OCI-LY7 (cell line): ENCODE results near the gene SESN3. TPM values are rescaled to one million over a fixed set of nuclear protein-coding genes. Genes with fewer than 3 reads are reported as not detected.
"Not testable (repeated sequence)": the region's sequence is repeated elsewhere in the genome, so short reads cannot be mapped to it uniquely, and the experiment has no call there.

ENCODE experiments used
- BruUV-seq: library from RNA; stranded (reverse); fragments of 400-500 nt; replicated peaks from 2 replicates; lab custom pipeline; 2021; lab: Mats Ljungman, UMichigan
- CTCF ChIA-PET: fragments of 300-600 bp; sonication (Branson Sonifier 250); formaldehyde crosslinking; loops from one replicate; lab custom pipeline; 2022; ENCODE audit warnings: antibody characterized with exemption; ENCODE audit not compliant: unreplicated experiment; lab: Charles Lee
- POLR2A ChIA-PET: fragments of 300-600 bp; sonication (Branson Sonifier 250); formaldehyde crosslinking; loops from one replicate; lab custom pipeline; 2022; ENCODE audit warnings: antibody characterized with exemption; lab: Charles Lee
- DNase-seq: peaks from one replicate; pipeline ENCODE4 v3.0.0-alpha.2; 2015; ENCODE audit warnings: low spot score
- H2AFZ ChIP-seq: fragments of 200-600 bp; sonication (generic), shearing (Covaris generic); 2 replicates; pipeline ENCODE4 v1.6.1; 2014; ENCODE audit warnings: mild to moderate bottlenecking, antibody characterized with exemption, low read length, moderate library complexity
- H3K27ac ChIP-seq: fragments of 200-600 bp; sonication (generic); 2 replicates; pipeline ENCODE4 v1.5.1; 2014; ENCODE audit warnings: mixed run types, low read depth, mild to moderate bottlenecking, moderate library complexity, low read length, inconsistent platforms; ENCODE audit not compliant: poor library complexity, severe bottlenecking
- H3K36me3 ChIP-seq: fragments of 200-600 bp; sonication (generic); 2 replicates; pipeline ENCODE4 v1.6.1; 2014; ENCODE audit warnings: mild to moderate bottlenecking, antibody characterized with exemption, low read length, moderate library complexity, mixed read lengths; ENCODE audit not compliant: insufficient read depth
- H3K4me1 ChIP-seq: fragments of 200-600 bp; sonication (generic); 2 replicates; pipeline ENCODE4 v1.5.1; 2014; ENCODE audit warnings: mild to moderate bottlenecking, low read length; ENCODE audit not compliant: insufficient read depth, poor library complexity, severe bottlenecking
- H3K4me2 ChIP-seq: fragments of 200-600 bp; sonication (generic); 2 replicates; pipeline ENCODE4 v1.6.1; 2014; ENCODE audit warnings: mild to moderate bottlenecking, low read length
- H3K4me3 ChIP-seq: fragments of 200-600 bp; sonication (generic); 2 replicates; pipeline ENCODE4 v1.5.1; 2014; ENCODE audit warnings: mild to moderate bottlenecking, low read depth, low read length; ENCODE audit not compliant: poor library complexity, severe bottlenecking
- H3K79me2 ChIP-seq: fragments of 200-600 bp; sonication (generic); 2 replicates; pipeline ENCODE4 v1.6.1; 2016; ENCODE audit warnings: low read depth, mild to moderate bottlenecking, low read length, moderate library complexity, mixed read lengths; ENCODE audit not compliant: insufficient read depth
- H3K9me2 ChIP-seq: fragments of 200-600 bp; sonication (generic); 2 replicates; pipeline ENCODE4 v1.6.1; 2016; ENCODE audit warnings: mild to moderate bottlenecking, low read length, mixed read lengths; ENCODE audit not compliant: insufficient read depth
- H3K9me3 ChIP-seq: fragments of 200-600 bp; sonication (generic); 2 replicates; pipeline ENCODE4 v1.6.1; 2014; ENCODE audit warnings: mild to moderate bottlenecking, mixed run types, low read length, mixed read lengths
- H4K20me1 ChIP-seq: fragments of 200-600 bp; sonication (generic); 2 replicates; pipeline ENCODE4 v1.6.1; 2014; ENCODE audit warnings: mild to moderate bottlenecking, antibody characterized with exemption, low read length, moderate library complexity, mixed read lengths; ENCODE audit not compliant: insufficient read depth
- CTCF ChIP-seq: fragments of 200-600 bp; sonication (generic); conservative IDR thresholded peaks from 2 replicates; pipeline ENCODE4 v1.5.1; 2014; ENCODE audit warnings: mild to moderate bottlenecking, antibody characterized with exemption, low read length, moderate library complexity, mixed read lengths
- EZH2phosphoT487 ChIP-seq: fragments of 200-600 bp; sonication (generic); IDR thresholded peaks from 2 replicates; pipeline ENCODE4 v1.6.1; 2018; ENCODE audit warnings: low read depth, borderline replicate concordance, mild to moderate bottlenecking, mixed run types, antibody characterized with exemption, low read length, moderate library complexity, mixed read lengths
- intact Hi-C: fragments of 100-400 bp; cut with micrococcal nuclease; formaldehyde crosslinking; loops from one replicate; pipeline ENCODE4 v1.10.0; 2022; ENCODE audit not compliant: unreplicated experiment
- total RNA-seq, 2 experiments: library from RNA; depleted of rRNA in 1 of 2; stranded (reverse); fragments of >200 nt in 1 of 2; shearing (Covaris generic) in 1 of 2; gene quantifications; 2 replicates each; pipeline ENCODE4 v1.2.3, GENCODE V29; 2014 to 2022

Gene SESN3
- total RNA-seq, 2 experiments from 2014 or later: 4.4 to 9.6 TPM

DNA sequence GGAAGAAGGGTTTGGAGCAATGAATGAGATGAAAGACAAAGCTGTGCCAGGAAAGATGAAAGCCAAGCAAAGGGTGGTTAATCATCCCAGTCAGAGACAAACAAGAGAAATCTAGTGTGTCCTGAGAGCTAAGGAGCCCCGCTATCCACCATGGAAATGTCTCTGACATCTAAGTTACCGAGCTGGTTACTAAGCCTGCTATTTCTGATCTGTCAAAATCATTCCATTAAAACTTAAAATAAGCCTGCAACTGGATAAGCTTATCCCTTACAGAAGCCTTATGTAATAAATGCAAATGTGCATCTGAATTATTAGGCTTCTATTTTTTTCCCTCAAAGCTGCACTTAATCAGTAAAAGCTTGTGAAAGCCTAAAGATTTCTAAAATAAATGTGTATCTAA is 22.1 kb upstream of the SESN3 start:
- Histone ChIP-seq H3K4me3 (no peak overlapping the region), H2AFZ (peak overlapping the region; percentile 83), H3K27ac (peak overlapping the region; percentile 85), H3K9me3 (no peaks in the 10 kb centered on the region), H3K36me3 (no peaks in the 10 kb centered on the region), H4K20me1 (no peaks in the 10 kb centered on the region), H3K4me1 (peaks cover 77% of the 10 kb centered on the region), H3K4me2 (peak overlapping the region; percentile 76), H3K79me2 (no peaks in the 10 kb centered on the region), H3K9me2 (no peaks in the 10 kb centered on the region)
- TF ChIP-seq CTCF: no peak
- no peak for TF ChIP-seq EZH2phosphoT487
- intact Hi-C loops: loop anchor here (5.0 kb wide), 1 partner anchor 161 kb away; no protein-coding TSS in a partner anchor
- ChIA-PET POLR2A (interaction anchor here (0.7 to 7.0 kb wide), 15 partner anchors 9 to 458 kb away, joined by 3 to 122 read pairs (median 6); partner anchors contain the start of genes SESN3 and SRSF8), CTCF (interaction anchor here (3.6 kb wide), 1 partner anchor 21 kb away, joined by 24 read pairs; the partner anchor contains the start of gene SESN3)
- BruUV-seq: no TSS peak
- no peak for DNase-seq

DNA sequence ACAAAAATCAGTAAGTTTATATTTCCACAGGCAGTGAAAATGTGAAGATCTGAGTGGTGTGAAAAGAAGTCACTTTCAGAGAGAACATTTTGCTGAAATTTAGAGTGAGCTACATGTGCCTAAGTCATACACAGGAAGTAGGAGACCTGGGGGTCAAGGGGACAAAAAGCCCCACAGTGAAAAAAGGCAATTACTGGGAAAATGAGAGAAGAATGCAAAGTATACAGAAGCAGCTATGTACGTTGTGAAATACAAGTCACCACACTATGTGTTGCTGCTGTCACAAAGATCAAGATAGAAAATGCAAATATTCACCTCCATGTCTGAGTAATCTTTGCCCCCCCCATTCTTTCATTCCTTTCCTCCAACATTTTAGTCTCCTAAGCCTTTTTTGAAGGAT is 21.6 kb upstream of the SESN3 start:
- H3K4me1 ChIP-seq: peaks cover 81% of the 10 kb centered on the region
- TF ChIP-seq EZH2phosphoT487: no peak
- no peak for TF ChIP-seq CTCF
- no peaks in the 10 kb centered on the region for H3K9me2 ChIP-seq
- no peak for DNase-seq
- BruUV-seq: no TSS peak
- H2AFZ ChIP-seq: peak overlapping the region; percentile 83
- no peak overlapping the region for H3K4me3 ChIP-seq
- H3K9me3 ChIP-seq: no peaks in the 10 kb centered on the region
- peak overlapping the region; percentile 76 for H3K4me2 ChIP-seq
- no peaks in the 10 kb centered on the region for H4K20me1 ChIP-seq
- POLR2A ChIA-PET: interaction anchor here (0.7 to 7.0 kb wide), 14 partner anchors 8 to 522 kb away, joined by 3 to 122 read pairs (median 6); partner anchors contain the start of genes SESN3 and SRSF8
- H3K79me2 ChIP-seq: no peaks in the 10 kb centered on the region
- CTCF ChIA-PET: no interaction called here
- no peaks in the 10 kb centered on the region for H3K36me3 ChIP-seq
- intact Hi-C loops: loop anchor here (5.0 kb wide), 1 partner anchor 160 kb away; no protein-coding TSS in a partner anchor
- no peak overlapping the region for H3K27ac ChIP-seq

DNA sequence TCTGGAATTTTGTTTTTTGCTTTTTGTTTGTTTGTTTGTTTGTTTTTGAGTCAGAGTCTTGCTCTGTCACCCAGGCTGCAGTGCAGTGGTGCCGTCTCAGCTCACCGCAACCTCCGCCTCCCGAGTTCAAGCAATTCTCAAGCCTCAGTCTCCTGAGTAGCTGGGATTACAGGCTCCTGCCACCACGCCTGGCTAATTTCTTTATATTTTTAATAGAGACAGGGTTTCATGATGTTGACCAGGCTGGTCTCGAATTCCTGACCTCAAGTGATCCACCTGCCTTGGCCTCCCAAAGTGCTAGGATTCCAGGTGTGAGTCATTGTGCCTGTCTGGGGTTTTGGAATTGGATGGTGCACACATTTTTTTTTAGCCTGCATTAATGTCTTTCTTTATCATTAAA is 20.9 kb upstream of the SESN3 start:
- H3K36me3 ChIP-seq, H3K9me2 ChIP-seq, BruUV-seq, H4K20me1 ChIP-seq, H3K4me3 ChIP-seq, H3K27ac ChIP-seq, CTCF ChIA-PET, H3K9me3 ChIP-seq, H3K79me2 ChIP-seq, DNase-seq: not testable (repeated sequence)
- intact Hi-C loops: loop anchor here (5.0 kb wide), 1 partner anchor 160 kb away; no protein-coding TSS in a partner anchor
- POLR2A ChIA-PET: interaction anchor here (0.7 to 7.0 kb wide), 8 partner anchors 8 to 523 kb away, joined by 3 to 122 read pairs (median 6); partner anchors contain the start of gene SESN3
- Histone ChIP-seq H3K4me1 (peaks cover 75% of the 10 kb centered on the region), H3K4me2 (peak overlapping the region; percentile 76; the same call in 1 of the 2 replicates), H2AFZ (peak overlapping the region; percentile 83; the same call in 1 of the 2 replicates)
